ENCODE measurements around the gene DCAF4L1.
A peak's percentile ranks its signal among the peaks of the same experiment; 100 is the strongest.

DCAF4L1 gene

DNA sequence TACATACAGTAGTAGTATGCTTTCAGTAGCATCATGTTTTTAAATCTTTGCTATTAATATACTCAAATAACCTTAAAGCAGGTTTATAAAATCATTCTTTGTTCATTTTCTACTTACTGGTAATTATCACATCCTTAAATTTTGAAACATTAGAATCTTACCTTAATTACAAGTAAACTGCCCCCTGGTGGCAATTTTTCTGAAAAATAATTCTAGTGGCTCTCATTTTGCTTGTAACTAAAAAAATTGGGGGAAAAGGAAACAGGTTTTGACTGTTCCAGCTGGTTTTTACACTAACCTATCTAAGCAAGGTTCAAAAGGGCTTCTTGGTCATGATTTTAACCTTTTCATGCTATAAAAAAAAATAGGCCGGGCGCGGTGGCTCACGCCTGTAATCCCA, 18.5 kb upstream of the DCAF4L1 start:
- in situ Hi-C loops (cut with MboI; ENCODE audit: low pct_unique_long_range_greater_than_20kb, low sequenced_read_pairs, unreplicated experiment), result loop anchor here (25.0 kb wide), 2 partner anchors 299 to 549 kb away; no protein-coding TSS in a partner anchor
- TF ChIP-seq, protein P1, sequence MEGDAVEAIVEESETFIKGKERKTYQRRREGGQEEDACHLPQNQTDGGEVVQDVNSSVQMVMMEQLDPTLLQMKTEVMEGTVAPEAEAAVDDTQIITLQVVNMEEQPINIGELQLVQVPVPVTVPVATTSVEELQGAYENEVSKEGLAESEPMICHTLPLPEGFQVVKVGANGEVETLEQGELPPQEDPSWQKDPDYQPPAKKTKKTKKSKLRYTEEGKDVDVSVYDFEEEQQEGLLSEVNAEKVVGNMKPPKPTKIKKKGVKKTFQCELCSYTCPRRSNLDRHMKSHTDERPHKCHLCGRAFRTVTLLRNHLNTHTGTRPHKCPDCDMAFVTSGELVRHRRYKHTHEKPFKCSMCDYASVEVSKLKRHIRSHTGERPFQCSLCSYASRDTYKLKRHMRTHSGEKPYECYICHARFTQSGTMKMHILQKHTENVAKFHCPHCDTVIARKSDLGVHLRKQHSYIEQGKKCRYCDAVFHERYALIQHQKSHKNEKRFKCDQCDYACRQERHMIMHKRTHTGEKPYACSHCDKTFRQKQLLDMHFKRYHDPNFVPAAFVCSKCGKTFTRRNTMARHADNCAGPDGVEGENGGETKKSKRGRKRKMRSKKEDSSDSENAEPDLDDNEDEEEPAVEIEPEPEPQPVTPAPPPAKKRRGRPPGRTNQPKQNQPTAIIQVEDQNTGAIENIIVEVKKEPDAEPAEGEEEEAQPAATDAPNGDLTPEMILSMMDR (IDR thresholded peaks at IDR 0.05; ENCODE audit: extremely low read depth, insufficient read depth, missing control alignments), result peak; percentile 38
- no peak for DNase-seq (ENCODE audit: low spot score)

DNA sequence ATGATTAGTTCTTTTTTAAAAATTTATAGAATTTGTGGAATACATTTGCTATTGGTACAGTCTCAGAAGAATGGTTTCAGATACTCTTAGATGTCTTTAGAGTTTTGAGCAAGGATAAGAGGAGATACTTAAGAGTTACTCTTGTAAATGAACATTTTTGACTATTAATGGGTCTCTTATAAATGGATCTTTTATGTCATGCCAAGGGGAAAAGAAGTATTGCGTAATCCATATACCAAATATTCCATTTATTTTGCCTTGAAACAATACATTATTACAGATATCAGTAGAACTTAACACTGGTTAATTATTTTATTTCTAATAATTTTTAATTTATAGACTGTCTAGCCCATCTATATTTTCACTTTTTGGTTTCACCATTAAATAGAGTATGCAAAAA, 17.2 kb upstream of the DCAF4L1 start:
- TF ChIP-seq, protein P1 (IDR thresholded peaks at IDR 0.05; ENCODE audit: extremely low read depth, insufficient read depth, missing control alignments), result no peak
- no peak for DNase-seq (ENCODE audit: low spot score)
- in situ Hi-C loops (cut with MboI; ENCODE audit: low pct_unique_long_range_greater_than_20kb, low sequenced_read_pairs, unreplicated experiment), result loop anchor here (25.0 kb wide), 2 partner anchors 298 to 548 kb away; no protein-coding TSS in a partner anchor

DNA sequence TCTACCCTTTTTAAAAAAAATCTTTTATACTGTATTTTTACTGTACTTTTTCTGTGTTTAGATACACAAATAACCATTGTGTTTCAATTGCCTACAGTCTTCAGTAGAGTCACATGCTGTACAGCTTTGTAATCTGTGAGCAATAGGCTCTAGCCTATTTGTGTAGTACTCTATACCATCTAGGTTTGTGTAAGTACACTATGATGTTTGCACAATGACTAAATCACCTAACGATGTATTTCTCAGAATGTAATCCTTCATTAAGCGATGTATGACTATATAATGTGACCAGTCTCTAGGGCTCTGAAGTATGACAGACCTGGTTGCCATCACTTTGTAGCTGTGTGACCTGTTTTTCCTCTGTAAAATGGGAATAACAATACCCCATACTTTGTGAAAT, 14.2 kb upstream of the DCAF4L1 start:
- in situ Hi-C loops (cut with MboI; ENCODE audit: low pct_unique_long_range_greater_than_20kb, low sequenced_read_pairs, unreplicated experiment), result loop anchor here (25.0 kb wide), 2 partner anchors 295 to 545 kb away; no protein-coding TSS in a partner anchor
- TF ChIP-seq, protein P1 (IDR thresholded peaks at IDR 0.05; ENCODE audit: extremely low read depth, insufficient read depth, missing control alignments), result no peak
- DNase-seq (ENCODE audit: low spot score), result no peak

DNA sequence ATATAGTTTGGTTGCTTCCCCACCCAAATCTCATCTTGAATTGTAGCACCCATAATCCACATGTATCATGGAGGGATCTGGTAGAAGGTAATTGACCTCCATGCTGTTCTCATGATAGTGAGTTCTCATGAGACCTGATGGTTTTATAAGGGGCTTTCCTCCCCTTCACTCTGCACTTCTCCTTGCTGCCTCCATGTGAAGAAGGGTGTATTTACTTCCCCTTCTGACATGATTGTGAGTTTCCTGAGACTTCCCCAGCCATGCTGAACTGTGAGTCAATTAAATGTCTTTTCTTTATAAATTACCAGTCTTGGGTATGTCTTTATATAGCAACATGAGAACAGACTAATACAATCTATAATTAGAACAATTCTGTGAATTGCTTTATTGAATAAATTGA, 11.9 kb upstream of the DCAF4L1 start:
- in situ Hi-C loops (cut with MboI; ENCODE audit: low pct_unique_long_range_greater_than_20kb, low sequenced_read_pairs, unreplicated experiment), result loop anchor here (25.0 kb wide), 2 partner anchors 293 to 543 kb away; no protein-coding TSS in a partner anchor
- DNase-seq (ENCODE audit: low spot score), result no peak
- TF ChIP-seq, protein P1 (IDR thresholded peaks at IDR 0.05; ENCODE audit: extremely low read depth, insufficient read depth, missing control alignments), result no peak

DNA sequence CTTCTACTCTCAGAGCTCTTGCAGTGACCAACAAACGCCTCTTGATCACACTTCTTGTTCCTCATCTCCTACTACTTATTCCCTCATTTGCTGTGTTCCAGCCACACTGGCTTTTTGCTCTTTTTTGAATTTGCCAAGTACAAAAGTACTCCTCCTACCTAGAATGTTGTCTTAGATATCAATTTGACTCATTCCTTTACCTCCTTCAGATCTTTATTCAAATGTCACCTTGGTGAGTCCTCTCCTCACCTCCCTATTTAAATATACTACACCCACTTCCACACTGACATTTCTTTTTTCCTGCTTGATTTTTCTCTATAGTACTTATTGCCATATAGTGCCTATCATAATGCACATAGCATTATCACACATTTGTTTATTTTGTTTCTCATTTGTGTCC, 6.2 kb upstream of the DCAF4L1 start:
- in situ Hi-C loops (cut with MboI; ENCODE audit: low pct_unique_long_range_greater_than_20kb, low sequenced_read_pairs, unreplicated experiment), result no loop called here
- DNase-seq (ENCODE audit: low spot score), result no peak
- TF ChIP-seq, protein P1 (IDR thresholded peaks at IDR 0.05; ENCODE audit: extremely low read depth, insufficient read depth, missing control alignments), result no peak

DNA sequence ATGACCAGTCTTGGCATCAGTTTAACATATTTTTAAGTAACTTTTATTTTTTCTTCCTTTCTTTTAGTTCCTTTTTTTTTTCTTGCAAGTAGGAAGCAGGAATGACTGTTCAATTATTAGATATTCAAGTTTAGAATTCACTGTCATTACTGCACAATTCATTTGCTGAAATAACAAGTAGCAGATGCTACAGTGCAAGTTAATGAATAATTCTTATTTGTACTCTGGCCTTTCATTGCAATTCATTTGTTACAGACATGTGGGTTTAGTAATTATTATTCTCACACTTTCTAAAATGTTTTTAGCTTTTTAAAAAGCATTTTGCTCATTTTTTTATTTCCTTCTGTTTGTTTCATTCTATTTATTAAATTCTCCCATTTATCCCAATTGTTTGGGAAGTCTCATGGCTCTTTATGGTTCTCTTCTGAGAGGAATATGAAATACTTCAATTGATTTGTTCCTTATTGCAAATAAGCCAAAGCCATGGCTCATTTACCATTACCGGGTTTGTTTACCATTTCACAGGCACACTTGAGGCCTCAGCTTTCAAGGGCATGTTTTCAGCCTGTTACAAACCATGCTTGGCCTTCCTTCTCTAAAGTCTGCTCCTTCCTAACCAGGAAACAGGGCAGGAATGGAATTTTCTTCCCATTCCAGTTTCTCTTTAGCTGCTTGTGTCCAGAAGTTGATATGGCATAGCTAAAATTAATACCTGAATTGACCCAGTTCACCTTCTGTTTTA, 4.6 kb upstream of the DCAF4L1 start:
- no peak for DNase-seq (ENCODE audit: low spot score)
- in situ Hi-C loops (cut with MboI; ENCODE audit: low pct_unique_long_range_greater_than_20kb, low sequenced_read_pairs, unreplicated experiment), result no loop called here
- TF ChIP-seq, protein P1 (IDR thresholded peaks at IDR 0.05; ENCODE audit: extremely low read depth, insufficient read depth, missing control alignments), result no peak
